ENCODE results near the gene DIAPH3. TPM values are rescaled to one million over a fixed set of nuclear protein-coding genes. Genes with fewer than 3 reads are reported as not detected.
"Not testable (repeated sequence)": the region's sequence is repeated elsewhere in the genome, so short reads cannot be mapped to it uniquely, and the experiment has no call there.

The DIAPH3 gene
- total RNA-seq, 1 donor from 2014 or later: 5.8 TPM

GRCh38 chr13:60093425-60094019 is 70.2 kb downstream of the DIAPH3 start:
- no peak for DNase-seq

- DNase-seq: no peak
These were observed 72.2 kb downstream of the DIAPH3 start for GRCh38 chr13:60091573-60091972.

- no peak for DNase-seq
These were observed 73.2 kb downstream of the DIAPH3 start for GRCh38 chr13:60090574-60090973.

GRCh38 chr13:60083780-60084179 is 79.9 kb downstream of the DIAPH3 start:
- DNase-seq: not testable (repeated sequence)

GRCh38 chr13:60080850-60081249 is 82.9 kb downstream of the DIAPH3 start:
- DNase-seq: no peak

- DNase-seq: no peak
These were observed 85.5 kb downstream of the DIAPH3 start for GRCh38 chr13:60078226-60078625.

GRCh38 chr13:60075850-60076249 is 87.9 kb downstream of the DIAPH3 start:
- DNase-seq: no peak

GRCh38 chr13:60074397-60074796 is 89.3 kb downstream of the DIAPH3 start:
- no peak for DNase-seq

- DNase-seq: no peak
These were observed 97.5 kb downstream of the DIAPH3 start for GRCh38 chr13:60066226-60066625.

GRCh38 chr13:60062502-60062901 is 101.2 kb downstream of the DIAPH3 start:
- no peak for DNase-seq

GRCh38 chr13:60061737-60062136 is 102.0 kb downstream of the DIAPH3 start:
- DNase-seq: no peak

GRCh38 chr13:60051754-60052285 is 111.9 kb downstream of the DIAPH3 start:
- DNase-seq: no peak

GRCh38 chr13:60048353-60048752 is 115.4 kb downstream of the DIAPH3 start:
- DNase-seq: not testable (repeated sequence)

- DNase-seq: no peak
These were observed 115.8 kb downstream of the DIAPH3 start for GRCh38 chr13:60047918-60048317.

GRCh38 chr13:60044321-60044720 is 119.4 kb downstream of the DIAPH3 start:
- DNase-seq: no peak

GRCh38 chr13:60043262-60043661 is 120.5 kb downstream of the DIAPH3 start:
- DNase-seq: no peak

- not testable (repeated sequence) for DNase-seq
These were observed 123.1 kb downstream of the DIAPH3 start for GRCh38 chr13:60040668-60041067.

- DNase-seq: no peak
These were observed 127.9 kb downstream of the DIAPH3 start for GRCh38 chr13:60035874-60036273.

- DNase-seq: no peak
These were observed 130.9 kb downstream of the DIAPH3 start for GRCh38 chr13:60032851-60033250.

- DNase-seq: no peak
These were observed 135.7 kb downstream of the DIAPH3 start for GRCh38 chr13:60028021-60028420.

GRCh38 chr13:60026286-60026685 is 137.4 kb downstream of the DIAPH3 start:
- no peak for DNase-seq

GRCh38 chr13:60020288-60020687 is 143.4 kb downstream of the DIAPH3 start:
- no peak for DNase-seq

GRCh38 chr13:60019119-60019993 is 144.4 kb downstream of the DIAPH3 start:
- DNase-seq: no peak

GRCh38 chr13:60018536-60018935 is 145.2 kb downstream of the DIAPH3 start:
- no peak for DNase-seq

All from occipital lobe (tissue), 2 donors.